Mucosa of rectum (tissue), 2 donors: ENCODE measurements around the gene CDH19.
"Not testable (repeated sequence)": the region's sequence is repeated elsewhere in the genome, so short reads cannot be mapped to it uniquely, and the experiment has no call there.

ENCODE experiments used
- H3K27ac ChIP-seq, 2 donors: one replicate each; pipeline ENCODE4 v1.7.0; 2013; ENCODE audit warnings: inconsistent platforms in 2 of 2, low read depth in 2 of 2, low read length in 2 of 2
- H3K27me3 ChIP-seq, 2 donors: one replicate each; pipeline ENCODE4 v1.7.0; 2013; ENCODE audit warnings: low read length in 2 of 2; ENCODE audit not compliant: control insufficient read depth in 2 of 2, insufficient read depth in 2 of 2
- H3K36me3 ChIP-seq, 2 donors: one replicate each; pipeline ENCODE4 v1.7.0; 2013; ENCODE audit warnings: low read length in 2 of 2; ENCODE audit not compliant: control insufficient read depth in 2 of 2, insufficient read depth in 2 of 2
- H3K4me1 ChIP-seq, 2 donors: one replicate each; pipeline ENCODE4 v1.7.0; 2013; ENCODE audit warnings: low read length in 2 of 2, mild to moderate bottlenecking in 1 of 2; ENCODE audit not compliant: control insufficient read depth in 2 of 2, insufficient read depth in 2 of 2
- H3K4me3 ChIP-seq, 2 donors: one replicate each; pipeline ENCODE4 v1.7.0; 2013; ENCODE audit warnings: low read length in 2 of 2
- H3K9ac ChIP-seq, 2 donors: one replicate each; pipeline ENCODE4 v1.7.0; 2013; ENCODE audit warnings: low read length in 2 of 2, low read depth in 1 of 2, mild to moderate bottlenecking in 1 of 2
- H3K9me3 ChIP-seq, 2 donors: one replicate each; pipeline ENCODE4 v1.7.0; 2013; ENCODE audit warnings: low read length in 2 of 2; ENCODE audit not compliant: control insufficient read depth in 2 of 2
- donor health status: healthy.
- donor health status: Normal muscosa, but diverticular disease.

Gene CDH19

GRCh38 chr18:66497351-66497750 lies 106.5 kb downstream of the CDH19 start:
- no peak overlapping the region for H3K4me3 ChIP-seq
- no peaks in the 10 kb centered on the region for H3K36me3 ChIP-seq
- no peak overlapping the region for H3K27ac ChIP-seq
- H3K9ac ChIP-seq: no peak overlapping the region
- H3K9me3 ChIP-seq: no peaks in the 10 kb centered on the region
- no peaks in the 10 kb centered on the region for H3K27me3 ChIP-seq
- H3K4me1 ChIP-seq: no peaks in the 10 kb centered on the region

DNA sequence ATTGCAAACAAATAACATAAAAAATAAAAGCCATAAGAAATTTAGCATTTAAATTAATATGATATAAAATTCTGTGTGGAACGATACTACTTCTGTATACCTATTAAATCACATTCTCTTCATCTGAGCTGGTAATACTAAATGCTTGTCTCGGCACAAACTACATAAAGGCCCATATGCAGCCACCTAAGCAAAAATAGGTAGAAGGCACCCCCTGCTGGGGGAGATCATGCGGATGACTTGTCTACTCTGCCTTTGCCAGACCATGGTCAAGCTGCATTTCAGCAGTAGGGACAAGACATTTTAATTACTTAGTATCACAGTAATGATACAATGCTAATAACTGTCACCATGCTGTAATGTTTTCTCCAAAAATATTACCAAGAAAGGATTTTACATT lies 108.0 kb downstream of the CDH19 start:
- no peaks in the 10 kb centered on the region for H3K27me3 ChIP-seq
- H3K36me3 ChIP-seq: no peaks in the 10 kb centered on the region
- no peaks in the 10 kb centered on the region for H3K9me3 ChIP-seq
- H3K27ac ChIP-seq: no peak overlapping the region
- no peak overlapping the region for H3K4me3 ChIP-seq
- no peaks in the 10 kb centered on the region for H3K4me1 ChIP-seq
- H3K9ac ChIP-seq: no peak overlapping the region

- no peaks in the 10 kb centered on the region for H3K4me1 ChIP-seq
- no peaks in the 10 kb centered on the region for H3K9me3 ChIP-seq
- H3K4me3 ChIP-seq: no peak overlapping the region
- no peaks in the 10 kb centered on the region for H3K27me3 ChIP-seq
- no peak overlapping the region for H3K9ac ChIP-seq
- no peaks in the 10 kb centered on the region for H3K36me3 ChIP-seq
- H3K27ac ChIP-seq: no peak overlapping the region
These were observed 130.0 kb downstream of the CDH19 start for GRCh38 chr18:66473882-66474281.

- not testable (repeated sequence) for H3K27me3 ChIP-seq, H3K36me3 ChIP-seq, H3K4me3 ChIP-seq, H3K4me1 ChIP-seq, H3K27ac ChIP-seq, H3K9me3 ChIP-seq, H3K9ac ChIP-seq
These were observed 137.7 kb downstream of the CDH19 start for GRCh38 chr18:66466184-66466583.

- Histone ChIP-seq H3K4me3 (no peak overlapping the region), H3K27ac (no peak overlapping the region), H3K4me1 (no peaks in the 10 kb centered on the region), H3K9me3 (no peaks in the 10 kb centered on the region), H3K9ac (no peak overlapping the region), H3K27me3 (no peaks in the 10 kb centered on the region), H3K36me3 (no peaks in the 10 kb centered on the region)
These were observed 142.5 kb downstream of the CDH19 start for GRCh38 chr18:66461344-66461743.

GRCh38 chr18:66457245-66457644 lies 146.6 kb downstream of the CDH19 start:
- H3K9me3 ChIP-seq: no peaks in the 10 kb centered on the region
- H3K4me1 ChIP-seq: no peaks in the 10 kb centered on the region
- H3K27ac ChIP-seq: no peak overlapping the region
- no peak overlapping the region for H3K9ac ChIP-seq
- H3K36me3 ChIP-seq: no peaks in the 10 kb centered on the region
- no peaks in the 10 kb centered on the region for H3K27me3 ChIP-seq
- H3K4me3 ChIP-seq: no peak overlapping the region
